Sigmoid colon (tissue), 7 donors: ENCODE results near the gene SCNN1B. TPM values are rescaled to one million over a fixed set of nuclear protein-coding genes. Genes with fewer than 3 reads are reported as not detected.
"Not testable (repeated sequence)": the region's sequence is repeated elsewhere in the genome, so short reads cannot be mapped to it uniquely, and the experiment has no call there.

Experiments used
- DNase-seq: peaks from one replicate; pipeline ENCODE4 v3.0.0-alpha.2; 2019
- H3K27ac ChIP-seq, 4 donors: fragments of 200-600 bp; sonication (generic); one replicate each; pipeline ENCODE4 v1.5.1; 2016 to 2019; ENCODE audit warnings: mild to moderate bottlenecking in 1 of 4
- H3K27me3 ChIP-seq, 3 donors: fragments of 200-600 bp; sonication (generic); one replicate each; pipeline ENCODE4 v1.5.1; 2019; ENCODE audit warnings: mild to moderate bottlenecking in 1 of 3
- H3K36me3 ChIP-seq, 4 donors: fragments of 200-600 bp; sonication (generic); one replicate each; pipeline ENCODE4 v1.5.1; 2016 to 2019
- H3K4me1 ChIP-seq, 4 donors: fragments of 200-600 bp; sonication (generic); one replicate each; pipeline ENCODE4 v1.5.1; 2017 to 2019
- H3K4me3 ChIP-seq, 4 donors: fragments of 200-600 bp; sonication (generic); one replicate each; pipeline ENCODE4 v1.5.1; 2017 to 2019; ENCODE audit warnings: mild to moderate bottlenecking in 2 of 4, moderate library complexity in 1 of 4
- H3K9me3 ChIP-seq, 4 donors: fragments of 200-600 bp in 3 of 4; sonication (generic) in 3 of 4; one replicate each; pipeline versions ENCODE4 v1.5.1 to v1.6.1; 2013 to 2019
- CTCF ChIP-seq, 4 experiments: fragments of 450-650 bp in 3 of 4; fragments of 200-600 bp in 1 of 4; IDR thresholded peaks; one replicate each; pipeline ENCODE4 v1.5.1; 2016 to 2019; ENCODE audit warnings: antibody characterized with exemption in 4 of 4, mild to moderate bottlenecking in 3 of 4, moderate library complexity in 2 of 4
- EP300 ChIP-seq, 4 donors: sonication (generic); formaldehyde crosslinking; IDR thresholded peaks; one replicate each; pipeline ENCODE4 v1.6.1; 2017; ENCODE audit warnings: antibody characterized with exemption in 4 of 4
- POLR2A ChIP-seq, 2 donors: fragments of 450-650 bp; IDR thresholded peaks; one replicate each; pipeline ENCODE4 v1.6.1; 2016; ENCODE audit warnings: antibody characterized with exemption in 2 of 2, mild to moderate bottlenecking in 2 of 2, moderate library complexity in 2 of 2
- POLR2AphosphoS5 ChIP-seq, 4 donors: sonication (generic); formaldehyde crosslinking; IDR thresholded peaks; one replicate each; pipeline ENCODE4 v1.6.1; 2017; ENCODE audit warnings: antibody characterized with exemption in 4 of 4
- WGBS, 2 donors: extraction: QIAGEN DNeasy Blood & Tissue Kit; methylation state at CpG; one replicate each; pipeline ENCODE4 v1.1.7; 2013; 5-methylcytosine and 5-hydroxymethylcytosine counted together
- intact Hi-C: fragments of 100-400 bp; cut with DNase I; formaldehyde crosslinking; loops from one replicate; pipeline ENCODE4 v1.15.1; 2023
- polyA plus RNA-seq, 3 donors: library from polyadenylated mRNA; stranded (reverse); fragments of 200-250 nt; gene quantifications; one replicate each; pipeline ENCODE4 v1.2.3, GENCODE V29; 2013
- total RNA-seq, 4 donors: library from RNA; depleted of rRNA; stranded (reverse); fragments of >200 nt; gene quantifications; one replicate each; pipeline ENCODE4 v1.1.0, GENCODE V29; 2016
- donor health status: healthy with polysubstance abuse.
- donor health status: Bipolar disorder and iron deficiency.
- donor health status: healthy.

The SCNN1B gene
- total and polyA plus RNA-seq, 7 donors: 1.7 to 212 (median 9.2) TPM

- WGBS, 2 donors: 95% methylated on average over 5 of the region's 5 CpGs
- Histone ChIP-seq H3K36me3 (no peaks in the 10 kb centered on the region), H3K9me3 (no peaks in the 10 kb centered on the region), H3K27ac (no peak overlapping the region), H3K4me3 (no peak overlapping the region), H3K4me1 (no peaks in the 10 kb centered on the region), H3K27me3 (no peaks in the 10 kb centered on the region)
- intact Hi-C loops: no loop called here
- no peak for TF ChIP-seq POLR2AphosphoS5 (IDR thresholded peaks at IDR 0.05)
- no peak for TF ChIP-seq CTCF (IDR thresholded peaks at IDR 0.05)
- no peak for TF ChIP-seq POLR2A (IDR thresholded peaks at IDR 0.05)
- no peak for TF ChIP-seq EP300 (IDR thresholded peaks at IDR 0.05)
- no peak for DNase-seq
Measured at GRCh38 chr16:23378921-23379320, 76.8 kb downstream of the SCNN1B start.

GRCh38 chr16:23379707-23380106 is 77.6 kb downstream of the SCNN1B start:
- H3K36me3 ChIP-seq: no peaks in the 10 kb centered on the region
- H3K4me1 ChIP-seq: no peaks in the 10 kb centered on the region
- DNase-seq: no peak
- H3K27me3 ChIP-seq: no peaks in the 10 kb centered on the region
- WGBS, 2 donors: 92% methylated on average over 10 of the region's 10 CpGs
- no peaks in the 10 kb centered on the region for H3K9me3 ChIP-seq
- TF ChIP-seq POLR2A (IDR thresholded peaks at IDR 0.05) (no peak), CTCF (IDR thresholded peaks at IDR 0.05) (no peak), EP300 (IDR thresholded peaks at IDR 0.05) (no peak), POLR2AphosphoS5 (IDR thresholded peaks at IDR 0.05) (no peak)
- H3K4me3 ChIP-seq: no peak overlapping the region
- H3K27ac ChIP-seq: no peak overlapping the region
- intact Hi-C loops: no loop called here

GRCh38 chr16:23380501-23380951 is 78.4 kb downstream of the SCNN1B start:
- intact Hi-C loops: no loop called here
- TF ChIP-seq POLR2AphosphoS5 (IDR thresholded peaks at IDR 0.05) (no peak), POLR2A (IDR thresholded peaks at IDR 0.05) (no peak), EP300 (IDR thresholded peaks at IDR 0.05) (no peak), CTCF (IDR thresholded peaks at IDR 0.05) (no peak)
- no peak overlapping the region for H3K4me3 ChIP-seq
- DNase-seq: no peak
- no peak overlapping the region for H3K27ac ChIP-seq
- H3K4me1 ChIP-seq: no peaks in the 10 kb centered on the region
- H3K36me3 ChIP-seq: no peaks in the 10 kb centered on the region
- WGBS, 2 donors: 96% methylated on average over 20 of the region's 20 CpGs
- H3K27me3 ChIP-seq: no peaks in the 10 kb centered on the region
- no peaks in the 10 kb centered on the region for H3K9me3 ChIP-seq

GRCh38 chr16:23381702-23382101 is 79.6 kb downstream of the SCNN1B start:
- H3K4me1 ChIP-seq, H3K36me3 ChIP-seq, H3K4me3 ChIP-seq, intact Hi-C loops, H3K9me3 ChIP-seq, H3K27me3 ChIP-seq, H3K27ac ChIP-seq, DNase-seq: not testable (repeated sequence)
- WGBS, 2 donors: 83 to 91% methylated on average over 9 of the region's 9 CpGs

GRCh38 chr16:23382279-23382678 is 80.2 kb downstream of the SCNN1B start:
- Histone ChIP-seq H3K4me1 (no peaks in the 10 kb centered on the region), H3K27ac (no peak overlapping the region), H3K36me3 (no peaks in the 10 kb centered on the region), H3K9me3 (no peaks in the 10 kb centered on the region), H3K4me3 (no peak overlapping the region), H3K27me3 (no peaks in the 10 kb centered on the region)
- 80 to 88% methylated on average over 6 of the region's 6 CpGs for WGBS, 2 donors
- TF ChIP-seq EP300 (IDR thresholded peaks at IDR 0.05) (no peak), POLR2A (IDR thresholded peaks at IDR 0.05) (no peak), POLR2AphosphoS5 (IDR thresholded peaks at IDR 0.05) (no peak), CTCF (IDR thresholded peaks at IDR 0.05) (no peak)
- no peak for DNase-seq
- intact Hi-C loops: no loop called here
